A673 (cell line): ENCODE measurements around the gene ARHGDIB. TPM values are rescaled to one million over a fixed set of nuclear protein-coding genes. Genes with fewer than 3 reads are reported as not detected.

Experiments used
- BruUV-seq: library from RNA; stranded (reverse); fragments of 400-500 nt; replicated peaks from 2 replicates; lab custom pipeline; 2021; lab: Mats Ljungman, UMichigan
- CTCF ChIA-PET: fragments of 300-600 bp; sonication (Branson Sonifier 250); formaldehyde crosslinking; loops from one replicate; lab custom pipeline; 2022; ENCODE audit warnings: antibody characterized with exemption; lab: Charles Lee
- POLR2A ChIA-PET: fragments of 300-600 bp; sonication (Branson Sonifier 250); formaldehyde crosslinking; loops from one replicate; lab custom pipeline; 2022; ENCODE audit warnings: antibody characterized with exemption; ENCODE audit not compliant: low non-redundant PET; lab: Charles Lee
- DNase-seq: peaks from one replicate; pipeline ENCODE4 v3.0.0-alpha.2; 2015; ENCODE audit warnings: low spot score
- H3K27ac ChIP-seq: fragments of 200-600 bp; sonication (generic); 2 replicates; pipeline ENCODE4 v1.5.1; 2016; ENCODE audit warnings: mixed run types, low read depth, mild to moderate bottlenecking, mixed read lengths, antibody characterized with exemption, low read length; ENCODE audit not compliant: poor library complexity, severe bottlenecking
- H3K27me3 ChIP-seq: fragments of 200-600 bp; sonication (generic); replicated peaks from 2 replicates; pipeline ENCODE4 v1.6.1; 2017; ENCODE audit warnings: mixed run types, low read depth, mild to moderate bottlenecking, mixed read lengths, antibody characterized with exemption, low read length; ENCODE audit not compliant: insufficient read depth, poor library complexity
- H3K36me3 ChIP-seq: fragments of 200-600 bp; sonication (generic); 2 replicates; pipeline ENCODE4 v1.6.1; 2016; ENCODE audit warnings: mixed run types, mild to moderate bottlenecking, mixed read lengths, antibody characterized with exemption, low read length; ENCODE audit not compliant: insufficient read depth, poor library complexity, severe bottlenecking
- H3K4me1 ChIP-seq: fragments of 200-600 bp; sonication (generic); 2 replicates; pipeline ENCODE4 v1.6.1; 2017; ENCODE audit warnings: mixed run types, mild to moderate bottlenecking, mixed read lengths, antibody characterized with exemption, low read length; ENCODE audit not compliant: insufficient read depth, poor library complexity, severe bottlenecking
- H3K4me3 ChIP-seq: fragments of 200-600 bp; sonication (generic); 2 replicates; pipeline ENCODE4 v1.5.1; 2016; ENCODE audit warnings: low read depth, mixed run types, mild to moderate bottlenecking, mixed read lengths, low read length; ENCODE audit not compliant: poor library complexity, severe bottlenecking
- H3K9me3 ChIP-seq: fragments of 200-600 bp; sonication (generic); 2 replicates; pipeline ENCODE4 v1.6.1; 2016; ENCODE audit warnings: mixed run types, low read depth, mild to moderate bottlenecking, mixed read lengths, antibody characterized with exemption, low read length; ENCODE audit not compliant: poor library complexity, severe bottlenecking
- EZH2 ChIP-seq: fragments of 200-600 bp; sonication (generic); IDR thresholded peaks from 2 replicates; pipeline ENCODE4 v1.6.1; 2017; ENCODE audit warnings: borderline replicate concordance, low read depth, mild to moderate bottlenecking, mixed read lengths, antibody characterized with exemption, low read length; ENCODE audit not compliant: poor library complexity, severe bottlenecking
- intact Hi-C: fragments of 100-400 bp; cut with micrococcal nuclease; formaldehyde crosslinking; loops from one replicate; pipeline ENCODE4 v1.10.0; 2022; ENCODE audit not compliant: unreplicated experiment
- total RNA-seq: library from RNA; stranded (reverse); gene quantifications from 2 replicates; pipeline ENCODE4 v1.2.3, GENCODE V29; 2021
- TF ChIP-seq, protein P1 (sequence below): fragments of 300-800, 200-600 bp; sonication (generic); conservative IDR thresholded peaks from 2 replicates; pipeline ENCODE4 v1.5.1; 2017; ENCODE audit warnings: low read depth, mild to moderate bottlenecking, antibody characterized with exemption, low read length, moderate library complexity, mixed read lengths

The ARHGDIB gene
- total RNA-seq, 1 experiment from 2014 or later = 122 TPM

DNA sequence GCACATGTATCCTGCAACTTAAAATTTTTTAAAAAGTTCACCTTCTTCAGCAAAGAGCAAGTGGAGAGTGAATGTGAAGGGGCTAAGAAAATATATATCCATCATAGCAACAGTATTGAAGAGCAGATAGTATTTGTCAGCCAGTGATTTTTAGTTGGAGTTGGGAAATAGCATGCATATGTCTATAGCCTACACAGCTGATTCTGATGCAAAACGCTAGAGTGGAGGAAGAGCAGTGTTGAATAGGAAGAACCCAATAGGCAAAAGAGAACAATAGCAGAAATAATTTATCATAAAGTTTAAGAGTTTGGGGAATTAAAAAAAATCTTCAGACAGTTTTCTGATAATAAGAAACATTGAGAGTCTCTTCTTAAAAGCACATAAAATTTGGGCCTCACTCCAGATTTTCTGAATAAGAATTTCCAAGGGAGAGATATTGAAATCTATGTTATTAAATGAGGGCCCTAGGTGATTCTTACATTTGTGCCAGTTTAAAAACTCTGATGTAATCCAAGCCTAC lies 23.4 kb upstream of the ARHGDIB start:
- H3K4me1 ChIP-seq = no peaks in the 10 kb centered on the region
- ChIA-PET CTCF (no interaction called here), POLR2A (no interaction called here)
- H3K27me3 ChIP-seq = no peaks in the 10 kb centered on the region
- no peak for DNase-seq
- H3K4me3 ChIP-seq = no peak overlapping the region
- no peaks in the 10 kb centered on the region for H3K36me3 ChIP-seq
- no peak for TF ChIP-seq EZH2
- TF ChIP-seq, protein P1, sequence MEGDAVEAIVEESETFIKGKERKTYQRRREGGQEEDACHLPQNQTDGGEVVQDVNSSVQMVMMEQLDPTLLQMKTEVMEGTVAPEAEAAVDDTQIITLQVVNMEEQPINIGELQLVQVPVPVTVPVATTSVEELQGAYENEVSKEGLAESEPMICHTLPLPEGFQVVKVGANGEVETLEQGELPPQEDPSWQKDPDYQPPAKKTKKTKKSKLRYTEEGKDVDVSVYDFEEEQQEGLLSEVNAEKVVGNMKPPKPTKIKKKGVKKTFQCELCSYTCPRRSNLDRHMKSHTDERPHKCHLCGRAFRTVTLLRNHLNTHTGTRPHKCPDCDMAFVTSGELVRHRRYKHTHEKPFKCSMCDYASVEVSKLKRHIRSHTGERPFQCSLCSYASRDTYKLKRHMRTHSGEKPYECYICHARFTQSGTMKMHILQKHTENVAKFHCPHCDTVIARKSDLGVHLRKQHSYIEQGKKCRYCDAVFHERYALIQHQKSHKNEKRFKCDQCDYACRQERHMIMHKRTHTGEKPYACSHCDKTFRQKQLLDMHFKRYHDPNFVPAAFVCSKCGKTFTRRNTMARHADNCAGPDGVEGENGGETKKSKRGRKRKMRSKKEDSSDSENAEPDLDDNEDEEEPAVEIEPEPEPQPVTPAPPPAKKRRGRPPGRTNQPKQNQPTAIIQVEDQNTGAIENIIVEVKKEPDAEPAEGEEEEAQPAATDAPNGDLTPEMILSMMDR = no peak
- BruUV-seq = no TSS peak
- H3K27ac ChIP-seq = no peak overlapping the region
- intact Hi-C loops = no loop called here
- H3K9me3 ChIP-seq = no peaks in the 10 kb centered on the region

DNA sequence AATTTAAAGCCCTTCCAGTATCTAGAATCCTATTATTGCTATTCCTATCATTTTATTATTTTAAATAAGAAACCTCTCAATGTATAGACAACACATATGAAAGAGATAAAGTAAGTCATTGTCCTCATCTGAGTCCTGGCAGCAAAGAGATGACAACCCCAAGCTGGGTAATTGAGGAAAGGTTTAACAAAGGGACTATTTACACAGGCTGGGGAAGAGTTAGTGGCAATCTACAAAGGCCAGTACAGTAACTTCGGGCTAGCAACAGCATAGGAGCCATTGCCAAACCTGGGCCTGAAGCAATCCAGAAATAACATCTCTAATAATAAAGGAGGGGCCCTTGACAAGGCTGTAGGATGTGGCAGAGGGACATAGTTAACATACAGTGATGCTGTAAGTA lies 22.6 kb upstream of the ARHGDIB start:
- Histone ChIP-seq H3K36me3 (no peaks in the 10 kb centered on the region), H3K4me1 (no peaks in the 10 kb centered on the region), H3K27me3 (no peaks in the 10 kb centered on the region), H3K4me3 (no peak overlapping the region), H3K27ac (no peak overlapping the region), H3K9me3 (no peaks in the 10 kb centered on the region)
- ChIA-PET POLR2A (no interaction called here), CTCF (no interaction called here)
- intact Hi-C loops = no loop called here
- no peak for DNase-seq
- TF ChIP-seq EZH2 = no peak
- TF ChIP-seq, protein P1 = no peak
- no TSS peak for BruUV-seq

DNA sequence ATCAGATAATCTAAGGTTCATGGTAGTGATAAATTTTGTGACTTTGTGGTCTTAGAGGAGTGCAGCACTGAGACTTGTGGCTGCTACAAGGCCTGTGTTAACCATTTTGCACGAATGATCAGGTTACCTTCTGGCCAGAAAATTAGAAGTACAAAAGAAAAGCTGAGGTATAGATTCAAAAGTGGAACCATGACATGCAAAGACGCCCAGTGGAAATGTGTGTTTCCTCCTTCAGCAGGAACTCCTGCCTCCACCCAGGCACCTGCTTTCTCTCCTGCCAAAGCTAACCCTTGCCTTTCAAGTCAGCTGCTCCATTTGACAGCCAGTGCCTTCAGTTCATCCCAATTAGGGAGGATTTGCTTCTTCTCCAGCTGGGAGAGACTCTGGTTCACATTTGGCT lies 21.6 kb upstream of the ARHGDIB start:
- no peaks in the 10 kb centered on the region for H3K36me3 ChIP-seq
- H3K9me3 ChIP-seq = no peaks in the 10 kb centered on the region
- H3K4me3 ChIP-seq = no peak overlapping the region
- H3K4me1 ChIP-seq = no peaks in the 10 kb centered on the region
- POLR2A ChIA-PET = no interaction called here
- BruUV-seq = no TSS peak
- no peak overlapping the region for H3K27ac ChIP-seq
- TF ChIP-seq EZH2 = no peak
- TF ChIP-seq, protein P1 = no peak
- CTCF ChIA-PET = interaction anchor here (1.1 kb wide), 1 partner anchor 13 kb away, joined by 12 read pairs; no protein-coding TSS in a partner anchor
- no peaks in the 10 kb centered on the region for H3K27me3 ChIP-seq
- intact Hi-C loops = no loop called here
- no peak for DNase-seq
